ENCODE measurements around the gene TSPAN1.
A peak's percentile ranks its signal among the peaks of the same experiment; 100 is the strongest.

TSPAN1 gene

DNA sequence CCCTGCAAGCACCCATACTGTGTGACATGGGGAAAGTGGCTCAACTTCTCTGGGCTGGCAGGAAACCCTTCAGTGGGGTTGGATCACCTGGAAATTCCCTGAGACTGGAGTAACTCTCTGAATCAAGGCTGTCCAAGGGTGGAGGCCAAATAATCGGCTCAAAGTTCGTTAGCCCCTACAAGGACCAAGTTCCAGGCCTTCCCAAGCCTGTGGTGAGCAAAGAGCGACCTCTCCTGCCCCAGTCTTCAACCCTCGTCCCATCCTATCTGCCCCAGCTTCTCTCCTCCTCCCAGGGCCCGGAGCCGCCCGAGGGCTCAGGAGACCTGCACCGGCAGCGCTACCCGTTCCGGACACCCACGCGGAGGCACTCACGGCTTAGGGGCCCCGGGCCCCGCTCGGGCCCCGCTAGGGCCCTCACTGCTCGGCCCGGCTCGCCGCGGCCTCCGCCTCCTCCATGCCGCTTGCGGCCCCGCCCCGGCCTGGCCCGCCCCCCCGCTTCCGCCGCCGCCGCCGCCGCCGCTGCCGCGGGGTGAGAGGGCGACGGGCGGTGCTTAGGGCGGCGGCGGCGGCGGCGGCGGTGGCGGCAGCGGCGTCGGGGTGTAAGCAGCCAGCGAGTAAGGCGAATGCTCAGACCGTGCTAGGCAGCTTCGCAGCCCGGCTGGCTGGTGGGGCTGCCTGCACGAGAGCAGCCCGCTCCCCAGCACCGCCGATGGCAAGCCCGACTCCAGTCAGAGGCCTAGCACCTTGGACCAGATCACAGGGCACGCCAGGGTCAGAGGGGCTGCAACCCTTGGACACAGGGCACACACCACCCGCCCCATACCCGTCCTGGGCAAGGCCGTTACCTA, 23.3 kb downstream of the TSPAN1 start, which contains the start of gene POMGNT1:
Gene POMGNT1, minus strand, starts transcription at position 471 of the 848 bp plus-strand sequence. CDS start 613 bp downstream, outside the sequence.
- TF ChIP-seq, protein P1, sequence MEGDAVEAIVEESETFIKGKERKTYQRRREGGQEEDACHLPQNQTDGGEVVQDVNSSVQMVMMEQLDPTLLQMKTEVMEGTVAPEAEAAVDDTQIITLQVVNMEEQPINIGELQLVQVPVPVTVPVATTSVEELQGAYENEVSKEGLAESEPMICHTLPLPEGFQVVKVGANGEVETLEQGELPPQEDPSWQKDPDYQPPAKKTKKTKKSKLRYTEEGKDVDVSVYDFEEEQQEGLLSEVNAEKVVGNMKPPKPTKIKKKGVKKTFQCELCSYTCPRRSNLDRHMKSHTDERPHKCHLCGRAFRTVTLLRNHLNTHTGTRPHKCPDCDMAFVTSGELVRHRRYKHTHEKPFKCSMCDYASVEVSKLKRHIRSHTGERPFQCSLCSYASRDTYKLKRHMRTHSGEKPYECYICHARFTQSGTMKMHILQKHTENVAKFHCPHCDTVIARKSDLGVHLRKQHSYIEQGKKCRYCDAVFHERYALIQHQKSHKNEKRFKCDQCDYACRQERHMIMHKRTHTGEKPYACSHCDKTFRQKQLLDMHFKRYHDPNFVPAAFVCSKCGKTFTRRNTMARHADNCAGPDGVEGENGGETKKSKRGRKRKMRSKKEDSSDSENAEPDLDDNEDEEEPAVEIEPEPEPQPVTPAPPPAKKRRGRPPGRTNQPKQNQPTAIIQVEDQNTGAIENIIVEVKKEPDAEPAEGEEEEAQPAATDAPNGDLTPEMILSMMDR (conservative IDR thresholded peaks at IDR 0.05) = peak; percentile 58
- H3K27ac ChIP-seq = peak within 1 kb of the TSS; percentile 85

DNA sequence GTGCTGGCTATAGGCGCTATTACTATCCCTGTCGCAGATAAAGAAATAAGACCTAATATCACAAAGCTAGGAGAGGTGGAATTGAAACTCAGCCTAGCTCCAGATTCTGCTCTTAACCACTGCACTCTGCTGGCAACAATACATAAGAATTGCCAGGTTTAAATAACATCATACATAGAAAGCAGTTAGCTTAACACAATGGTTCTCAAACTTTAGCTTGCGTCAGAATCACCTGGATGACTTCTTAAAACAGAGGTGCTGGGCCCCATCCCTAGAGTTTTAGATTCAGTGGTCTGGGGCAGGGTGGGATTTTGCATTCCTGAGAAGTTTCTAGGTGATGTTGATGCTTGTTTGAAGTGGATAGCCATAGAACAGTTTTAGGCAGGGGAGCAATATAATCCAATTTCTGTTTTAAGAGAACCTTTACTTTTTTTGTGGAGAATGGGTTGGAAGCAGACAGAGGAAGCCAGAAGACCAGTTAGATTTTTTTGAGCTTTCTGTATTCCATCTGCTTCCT, 24.4 kb downstream of the TSPAN1 start:
- TF ChIP-seq, protein P1 (conservative IDR thresholded peaks at IDR 0.05) = no peak
- H3K27ac ChIP-seq = peak overlapping the region; percentile 85

DNA sequence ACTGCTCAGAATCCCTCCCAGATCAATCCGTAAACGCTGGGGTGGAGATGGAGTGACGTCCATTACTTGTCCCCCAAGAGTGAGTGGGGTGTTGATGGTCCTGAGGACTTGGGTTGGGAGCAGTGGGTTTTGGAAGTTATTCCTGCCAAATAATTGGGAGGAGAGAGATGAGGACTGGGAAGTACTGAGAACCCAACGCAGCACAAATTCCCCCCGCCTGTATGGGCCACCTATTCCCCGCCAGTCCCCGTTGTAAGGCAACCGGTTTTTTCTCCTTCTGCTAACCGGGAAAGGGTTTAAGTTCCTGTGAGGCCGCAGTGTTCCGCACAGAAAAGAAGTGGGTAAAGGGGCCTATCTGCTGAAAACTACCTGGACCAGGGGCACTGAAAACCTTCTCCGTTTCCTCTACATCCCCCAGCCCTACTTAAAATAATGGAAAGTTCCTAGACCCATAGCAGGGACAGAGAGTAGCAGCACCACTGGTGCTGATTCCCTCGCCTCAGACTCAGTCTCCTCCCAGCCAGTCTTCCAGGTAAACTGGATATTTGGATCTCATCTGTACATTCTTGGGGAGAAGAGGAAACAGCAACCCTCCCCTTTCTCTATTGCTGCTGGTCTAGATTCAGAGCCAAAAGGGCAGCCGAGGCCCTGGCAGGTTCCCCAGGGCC, 29.0 kb downstream of the TSPAN1 start:
- no peak overlapping the region for H3K27ac ChIP-seq
- TF ChIP-seq, protein P1 (conservative IDR thresholded peaks at IDR 0.05) = no peak

DNA sequence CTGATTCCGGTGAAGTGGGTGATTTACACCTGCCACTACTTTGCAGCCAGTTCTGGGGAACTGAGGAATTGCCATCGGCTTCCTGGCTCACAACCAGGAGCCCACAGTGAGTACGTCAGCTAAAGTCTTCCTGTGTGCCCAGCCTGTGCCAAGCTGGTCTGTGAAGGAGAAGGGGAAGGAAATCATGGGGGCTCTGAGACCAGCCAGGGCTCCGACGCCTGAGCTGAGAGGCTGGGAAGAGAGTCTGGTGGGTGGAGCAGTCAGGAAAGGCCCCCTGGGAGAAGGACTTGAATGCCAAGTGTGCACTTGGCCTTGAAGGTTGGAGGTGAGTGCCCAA, 29.5 kb downstream of the TSPAN1 start:
- no peak overlapping the region for H3K27ac ChIP-seq
- TF ChIP-seq, protein P1 (conservative IDR thresholded peaks at IDR 0.05) = no peak

DNA sequence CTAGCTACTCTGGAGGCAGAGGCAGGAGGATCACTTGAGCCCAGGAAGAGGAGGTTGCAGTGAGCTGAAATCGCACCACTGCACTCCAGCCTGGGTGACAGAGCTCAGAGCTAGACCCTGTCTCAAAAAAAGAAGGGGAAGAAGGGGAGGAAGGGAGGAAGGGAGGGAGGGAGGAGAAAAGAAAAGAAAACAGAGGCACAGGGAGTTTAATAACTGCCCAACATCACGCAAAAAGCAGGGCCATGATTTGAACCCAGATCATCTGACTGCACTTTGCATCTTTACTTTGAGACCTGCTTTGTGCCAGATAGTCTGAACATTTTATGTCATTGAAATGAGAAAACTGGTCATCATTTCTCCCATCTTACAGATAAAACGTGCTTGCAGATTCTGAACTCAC, 30.3 kb downstream of the TSPAN1 start:
- H3K27ac ChIP-seq = no peak overlapping the region
- TF ChIP-seq, protein P1 (conservative IDR thresholded peaks at IDR 0.05) = no peak

DNA sequence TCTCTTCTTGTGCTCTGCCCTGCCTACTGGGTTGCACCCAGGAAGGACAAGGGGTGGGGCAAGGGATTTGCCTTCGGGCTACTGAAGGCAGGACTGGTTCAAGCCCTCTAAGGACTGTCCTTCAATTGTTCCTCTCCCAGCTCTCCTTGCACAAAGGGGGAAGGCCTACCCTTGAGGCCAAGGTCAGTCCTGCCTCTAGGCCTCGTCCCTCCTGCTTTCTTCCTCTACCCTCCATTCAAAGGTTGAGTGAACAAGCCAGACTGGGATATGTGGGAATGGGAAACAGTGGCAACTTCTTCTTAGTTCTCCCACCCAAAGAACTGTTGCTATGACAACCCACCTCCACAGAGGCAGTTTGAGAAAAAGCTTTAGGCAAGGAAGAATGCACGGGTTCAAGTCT, 30.9 kb downstream of the TSPAN1 start:
- no peak overlapping the region for H3K27ac ChIP-seq
- TF ChIP-seq, protein P1 (conservative IDR thresholded peaks at IDR 0.05) = no peak

DNA sequence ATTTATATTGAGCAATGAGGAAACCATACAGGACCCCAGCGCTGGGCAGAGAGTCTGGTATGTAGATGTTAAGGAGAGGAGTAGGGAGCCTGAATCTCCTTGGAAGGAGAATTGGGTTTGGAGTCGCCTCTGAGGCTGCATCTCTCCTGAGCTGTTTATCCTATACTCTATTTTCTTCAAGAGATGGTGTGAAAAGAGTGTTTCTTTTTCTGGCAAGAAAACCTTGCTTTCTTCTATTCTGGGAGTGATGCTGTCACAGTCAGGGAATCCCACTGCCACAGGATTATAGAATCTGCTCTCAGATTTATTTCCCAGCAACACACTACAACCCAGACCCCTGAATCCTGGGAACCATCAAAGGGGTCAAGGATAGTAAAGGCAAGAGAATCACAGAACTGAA, 31.5 kb downstream of the TSPAN1 start:
- TF ChIP-seq, protein P1 (conservative IDR thresholded peaks at IDR 0.05) = no peak
- no peak overlapping the region for H3K27ac ChIP-seq

All from VCaP (cell line).